H1 (cell line): ENCODE measurements around the gene ZNF423. TPM values are rescaled to one million over a fixed set of nuclear protein-coding genes. Genes with fewer than 3 reads are reported as not detected.
A peak's percentile ranks its signal among the peaks of the same experiment; 100 is the strongest.

Experiments used
- CTCF ChIA-PET: fragments of 300-600 bp; sonication (Branson Sonifier 250); formaldehyde crosslinking; loops from one replicate; lab custom pipeline; 2021; ENCODE audit not compliant: partially characterized antibody; lab: Charles Lee
- POLR2A ChIA-PET: fragments of 300-600 bp; sonication (Branson Sonifier 250); formaldehyde crosslinking; loops from one replicate; lab custom pipeline; 2021; ENCODE audit warnings: inconsistent platforms; ENCODE audit not compliant: partially characterized antibody; lab: Charles Lee
- DNase-seq, 2 experiments: peaks; one replicate each; pipeline versions ENCODE4 v3.0.0 to v3.0.0-alpha.2; 2010 to 2022; ENCODE audit warnings: low spot score in 2 of 2, low read depth in 1 of 2, mixed read lengths in 1 of 2
- FAIRE-seq: peaks from 2 replicates; lab custom pipeline; 2011; peaks lifted over from hg19 to GRCh38; lab: Jason Lieb, UNC
- H2AFZ ChIP-seq: 2 replicates; pipeline ENCODE4 v1.8.1; 2012; ENCODE audit warnings: low read length, inconsistent platforms
- H2AK5ac ChIP-seq: 2 replicates; pipeline ENCODE4 v1.6.1; 2013; ENCODE audit warnings: low read depth, low read length
- H2BK120ac ChIP-seq: replicated peaks from 2 replicates; pipeline ENCODE3; 2013; ENCODE audit warnings: low read depth, low read length, inconsistent platforms
- H2BK12ac ChIP-seq: 2 replicates; pipeline ENCODE4 v1.6.1; 2013; ENCODE audit warnings: low read depth, low read length
- H2BK15ac ChIP-seq: 2 replicates; pipeline ENCODE4 v1.6.1; 2013; ENCODE audit warnings: low read length
- H2BK20ac ChIP-seq: 2 replicates; pipeline ENCODE4 v1.6.1; 2013; ENCODE audit warnings: low read length
- H2BK5ac ChIP-seq: 2 replicates; pipeline ENCODE4 v1.6.1; 2013; ENCODE audit warnings: low read depth, low read length
- H3K14ac ChIP-seq: 2 replicates; pipeline ENCODE4 v1.6.1; 2013; ENCODE audit warnings: inconsistent platforms; ENCODE audit not compliant: insufficient read length
- H3K18ac ChIP-seq: 2 replicates; pipeline ENCODE4 v1.6.1; 2013; ENCODE audit warnings: low read length; ENCODE audit errors: extremely low read depth
- H3K23ac ChIP-seq: 2 replicates; pipeline ENCODE4 v1.6.1; 2013; ENCODE audit warnings: inconsistent platforms; ENCODE audit not compliant: insufficient read length
- H3K23me2 ChIP-seq: 2 replicates; pipeline ENCODE4 v1.6.1; 2013; ENCODE audit warnings: low read depth, low read length
- H3K27ac ChIP-seq: 2 replicates; pipeline ENCODE4 v1.6.1; 2011; ENCODE audit warnings: low read depth, low read length, inconsistent platforms
- H3K27me3 ChIP-seq, 4 experiments: replicated peaks in 1 of 4; 1 replicate in 1 of 4; 2 replicates in 3 of 4; pipeline versions ENCODE4 v1.6.1 to v1.8.1; 2011 to 2013; ENCODE audit warnings: low read length in 3 of 4, mild to moderate bottlenecking in 3 of 4, inconsistent platforms in 2 of 4, mixed read lengths in 2 of 4, moderate library complexity in 1 of 4; ENCODE audit not compliant: control insufficient read depth in 3 of 4, insufficient read depth in 3 of 4; ENCODE audit errors: extremely low read depth in 1 of 4
- H3K36me3 ChIP-seq, 4 experiments: 2 replicates each; pipeline versions ENCODE4 v1.6.1 to v1.8.1; 2011 to 2013; ENCODE audit warnings: mild to moderate bottlenecking in 4 of 4, low read length in 3 of 4, moderate library complexity in 2 of 4, control low read depth in 1 of 4, inconsistent platforms in 1 of 4; ENCODE audit not compliant: insufficient read depth in 4 of 4, control insufficient read depth in 2 of 4
- H3K4ac ChIP-seq: replicated peaks from 2 replicates; pipeline ENCODE3; 2013; ENCODE audit warnings: low read length, low read depth, mixed read lengths, inconsistent platforms; ENCODE audit not compliant: insufficient read length
- H3K4me1 ChIP-seq, 4 experiments: replicated peaks in 1 of 4; 1 replicate in 1 of 4; 2 replicates in 3 of 4; pipeline versions ENCODE4 v1.6.1 to v1.8.1; 2011 to 2013; ENCODE audit warnings: low read length in 3 of 4, inconsistent platforms in 2 of 4, mixed read lengths in 1 of 4; ENCODE audit not compliant: insufficient read depth in 4 of 4, control insufficient read depth in 3 of 4
- H3K4me2 ChIP-seq, 2 experiments: 2 replicates each; pipeline versions ENCODE4 v1.6.1 to v1.8.1; 2011 to 2013; ENCODE audit warnings: low read depth in 2 of 2, low read length in 2 of 2, control low read depth in 1 of 2, inconsistent platforms in 1 of 2, mild to moderate bottlenecking in 1 of 2; ENCODE audit not compliant: insufficient read depth in 1 of 2
- H3K4me3 ChIP-seq, 4 experiments: fragments of 200-600, 300-600 bp in 1 of 4; sonication (generic), shearing (Covaris generic), sonication (Bioruptor Twin) in 1 of 4; 2 replicates each; pipeline versions ENCODE4 v1.5.1 to v1.8.1; 2011 to 2016; ENCODE audit warnings: low read length in 4 of 4, low read depth in 3 of 4, control low read depth in 2 of 4, inconsistent platforms in 2 of 4, mild to moderate bottlenecking in 2 of 4, mixed read lengths in 1 of 4, moderate library complexity in 1 of 4; ENCODE audit not compliant: insufficient read depth in 2 of 4; ENCODE audit errors: extremely low read depth in 1 of 4
- H3K56ac ChIP-seq: replicated peaks from 2 replicates; pipeline ENCODE3; 2013; ENCODE audit warnings: low read depth, mild to moderate bottlenecking, mixed read lengths, low read length, inconsistent platforms; ENCODE audit not compliant: insufficient read length
- H3K79me1 ChIP-seq: 2 replicates; pipeline ENCODE4 v1.6.1; 2013; ENCODE audit warnings: low read depth, low read length, control low read depth
- H3K79me2 ChIP-seq, 2 experiments: 2 replicates each; pipeline versions ENCODE4 v1.6.1 to v1.8.1; 2012 to 2013; ENCODE audit warnings: low read length in 2 of 2, mild to moderate bottlenecking in 2 of 2, inconsistent platforms in 1 of 2; ENCODE audit not compliant: insufficient read depth in 2 of 2, control insufficient read depth in 1 of 2
- H3K9ac ChIP-seq, 4 experiments: replicated peaks in 1 of 4; 1 replicate in 1 of 4; 2 replicates in 3 of 4; pipeline versions ENCODE4 v1.6.1 to v1.8.1; 2011 to 2013; ENCODE audit warnings: low read depth in 3 of 4, low read length in 3 of 4, control low read depth in 2 of 4, mild to moderate bottlenecking in 2 of 4, moderate library complexity in 2 of 4, inconsistent platforms in 1 of 4; ENCODE audit errors: extremely low read depth in 1 of 4
- H3K9me3 ChIP-seq, 2 experiments: 2 replicates each; pipeline versions ENCODE4 v1.6.1 to v1.8.1; 2012 to 2013; ENCODE audit warnings: mild to moderate bottlenecking in 2 of 2, moderate library complexity in 2 of 2, control low read depth in 1 of 2, inconsistent platforms in 1 of 2, low read depth in 1 of 2, low read length in 1 of 2, mixed read lengths in 1 of 2; ENCODE audit not compliant: insufficient read depth in 2 of 2
- H4K20me1 ChIP-seq, 2 experiments: replicated peaks in 1 of 2; 2 replicates each; pipeline versions ENCODE3 to v1.8.1; 2011 to 2013; ENCODE audit warnings: inconsistent platforms in 2 of 2, low read length in 2 of 2, mild to moderate bottlenecking in 1 of 2; ENCODE audit not compliant: insufficient read depth in 2 of 2, control insufficient read depth in 1 of 2
- H4K5ac ChIP-seq: 2 replicates; pipeline ENCODE4 v1.6.1; 2013; ENCODE audit warnings: low read length, low read depth, mixed read lengths, inconsistent platforms; ENCODE audit not compliant: insufficient read length
- H4K8ac ChIP-seq: 2 replicates; pipeline ENCODE4 v1.8.0; 2013; ENCODE audit warnings: mild to moderate bottlenecking, moderate library complexity, low read length, inconsistent platforms; ENCODE audit not compliant: insufficient read depth; ENCODE audit errors: extremely low read depth
- H4K91ac ChIP-seq: replicated peaks from 2 replicates; pipeline ENCODE3; 2013; ENCODE audit warnings: low read length, mixed read lengths, inconsistent platforms; ENCODE audit not compliant: insufficient read length
- E2F6 ChIP-seq: IDR thresholded peaks from 2 replicates; pipeline ENCODE4 v1.6.1; 2012; ENCODE audit warnings: inconsistent platforms
- RFX5 ChIP-seq: IDR thresholded peaks from 2 replicates; pipeline ENCODE4 v1.6.1; 2011; ENCODE audit warnings: low read depth, low read length, improper control_type of control experiment, borderline replicate concordance
- WGBS, 2 experiments: shearing (Covaris generic) in 1 of 2; methylation state at CpG; one replicate each; pipeline versions ENCODE4 v1.1.6 to v1.1.7; 2013 to 2015; ENCODE audit warnings: low lambda C conversion rate in 2 of 2, mixed read lengths in 2 of 2, inconsistent platforms in 1 of 2, low coverage in 1 of 2, missing lambda C conversion rate in 1 of 2; ENCODE audit not compliant: insufficient replicate concordance in 2 of 2, insufficient coverage in 1 of 2, insufficient read length in 1 of 2; ENCODE audit errors: extremely low coverage in 1 of 2, missing lambda C conversion rate in 1 of 2; 5-methylcytosine and 5-hydroxymethylcytosine counted together
- polyA plus RNA-seq, 7 experiments: library from polyadenylated mRNA; depleted of rRNA in 3 of 7; stranded (reverse) in 5 of 7; unstranded in 2 of 7; fragments of >200 nt in 5 of 7; fragments of 200-250 nt in 2 of 7; gene quantifications; 1 replicate in 5 of 7; 2 replicates in 1 of 7; 4 replicates in 1 of 7; pipeline versions ENCODE4 v1.2.1 to v1.2.3, GENCODE V29; 2011 to 2013; ENCODE audit warnings: missing spikeins in 2 of 7, mixed read lengths in 2 of 7
- total RNA-seq: library from RNA; stranded (reverse); fragmentation: NEBNext Ultra II Directional; extraction: Animal tissue kit (Norgen Biotek cat#: 25700); gene quantifications from 2 replicates; pipeline ENCODE4 v1.2.1, GENCODE V29; 2021
- TF ChIP-seq, protein P1 (sequence below): IDR thresholded peaks from 2 replicates; pipeline ENCODE4 v1.6.1; 2012; ENCODE audit warnings: inconsistent platforms

ZNF423 gene
- total and polyA plus RNA-seq, 2 of the 8 experiments (the other 6 are each of a cell fraction or from before 2014, with no cell fraction given) = 38.2 to 52.3 TPM

DNA sequence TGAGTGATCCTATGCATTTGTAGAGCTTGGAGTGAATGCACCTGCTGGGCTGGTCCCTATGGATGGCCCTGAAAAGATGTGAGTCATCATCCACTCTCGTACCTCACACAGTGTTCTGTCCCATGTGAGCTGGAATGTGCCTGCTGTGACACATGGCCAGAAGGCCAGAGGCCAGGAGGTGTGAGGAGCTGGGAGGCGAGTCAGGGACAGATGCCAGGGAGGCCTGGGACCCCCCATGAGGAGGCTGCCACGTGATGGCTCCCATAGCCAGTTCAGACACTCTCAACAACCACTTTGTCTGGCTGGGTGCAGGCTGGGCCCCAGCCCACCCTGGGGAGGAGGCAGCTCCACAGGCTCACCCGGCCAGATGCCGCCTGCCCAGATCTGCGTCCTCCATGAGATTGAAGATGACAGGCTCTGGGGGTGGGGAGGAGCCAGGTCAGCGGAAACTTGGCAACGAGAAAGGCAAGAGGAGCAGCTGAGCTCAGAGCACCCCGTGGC lies 313.5 kb downstream of the ZNF423 start:
- Histone ChIP-seq H2BK12ac (no peak overlapping the region), H3K4ac (no peak overlapping the region), H4K5ac (no peak overlapping the region), H3K23me2 (no peaks in the 10 kb centered on the region), H2BK20ac (no peak overlapping the region), H3K14ac (no peak overlapping the region), H2BK5ac (no peak overlapping the region), H2BK15ac (0 out of 2 replicates have a peak overlapping the region, but pooled peaks have one; percentile 40), H4K91ac (no peak overlapping the region), H3K4me1 (peaks cover 0 to 18% (median 10%) of the 10 kb centered on the region in 4 experiments; a peak in 5 of 7 replicates), H3K56ac (no peak overlapping the region), H3K36me3 (no peaks in the 10 kb centered on the region)
- ChIA-PET CTCF (interaction anchor here (1.1 to 8.3 kb wide), 9 partner anchors 10 to 335 kb away, joined by 3 to 58 read pairs (median 3); no protein-coding TSS in a partner anchor), POLR2A (no interaction called here)
- DNase-seq = no peak
- peak; percentile 7 for FAIRE-seq
- TF ChIP-seq RFX5 (no peak), E2F6 (peak; percentile 48; the same call in 1 of the 2 replicates)
- TF ChIP-seq, protein P1, sequence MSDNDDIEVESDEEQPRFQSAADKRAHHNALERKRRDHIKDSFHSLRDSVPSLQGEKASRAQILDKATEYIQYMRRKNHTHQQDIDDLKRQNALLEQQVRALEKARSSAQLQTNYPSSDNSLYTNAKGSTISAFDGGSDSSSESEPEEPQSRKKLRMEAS = peak; percentile 75
- TF ChIP-seq, all 59 proteins: peak for 2
- Histone ChIP-seq H2AFZ (no peak overlapping the region), H2AK5ac (no peak overlapping the region), H4K20me1 (peaks cover 0 to 16% of the 10 kb centered on the region in 2 experiments), H3K4me3 (no peak overlapping the region), H3K4me2 (no peak overlapping the region), H2BK120ac (no peak overlapping the region), H3K18ac (no peak overlapping the region), H4K8ac (no peak overlapping the region), H3K27me3 (no peaks in the 10 kb centered on the region), H3K79me1 (0 out of 2 replicates have a peak, but pooled peaks cover 7% of the 10 kb centered on the region), H3K9me3 (no peaks in the 10 kb centered on the region), H3K23ac (no peak overlapping the region), H3K9ac (no peak overlapping the region), H3K79me2 (no peaks in the 10 kb centered on the region; a peak in 1 of 4 replicates), H3K27ac (no peak overlapping the region)
- 94% methylated on average over 8 of the region's 9 CpGs; no CpG with 5 or more reads in 1 of the 2 experiments for WGBS, 2 experiments
